HCT116 (cell line): ENCODE measurements around the gene SCARF2. TPM values are rescaled to one million over a fixed set of nuclear protein-coding genes. Genes with fewer than 3 reads are reported as not detected.

Experiments used
- ATAC-seq: fragments of 200-7000 bp; cut with Tn5 transposase; 2 replicates; pipeline ENCODE4 v1.9.1; 2020; ENCODE audit warnings: mild to moderate bottlenecking, moderate library complexity
- BruUV-seq: library from RNA; stranded (reverse); fragments of 400-500 nt; replicated peaks from 2 replicates; lab custom pipeline; 2021; lab: Mats Ljungman, UMichigan
- CTCF ChIA-PET: fragments of 300-600 bp; sonication (Branson Sonifier 250); formaldehyde crosslinking; loops from one replicate; lab custom pipeline; 2021; ENCODE audit warnings: antibody characterized with exemption; lab: Charles Lee
- POLR2A ChIA-PET: fragments of 300-600, 350-600 bp; sonication (Branson Sonifier 250); formaldehyde crosslinking; loops from one replicate; lab custom pipeline; 2021; ENCODE audit warnings: antibody characterized with exemption; lab: Charles Lee
- RAD21 ChIA-PET, 2 experiments: fragments of 300-600 bp; sonication (Branson Sonifier 250); formaldehyde crosslinking; loops; one replicate each; lab custom pipeline; 2023; ENCODE audit warnings: low total read pairs in 2 of 2; ENCODE audit not compliant: uncharacterized antibody in 2 of 2, unreplicated experiment in 2 of 2, low non-redundant PET in 1 of 2; lab: Charles Lee
- DNase-seq: peaks from one replicate; pipeline ENCODE4 v3.0.0-alpha.2; 2010; ENCODE audit warnings: low read depth, low spot score
- H2AFZ ChIP-seq: fragments of 200-600 bp; shearing (Covaris generic), sonication (generic); 2 replicates; pipeline ENCODE4 v1.6.1; 2017; ENCODE audit warnings: low read depth, mixed run types, mixed read lengths, antibody characterized with exemption, low read length; ENCODE audit not compliant: poor library complexity, severe bottlenecking
- H3K27ac ChIP-seq: 2 replicates; pipeline ENCODE4 v1.5.1; 2012; ENCODE audit warnings: low read depth, low read length
- H3K27me3 ChIP-seq: fragments of 200-600 bp; sonication (generic); 2 replicates; pipeline ENCODE4 v1.6.1; 2016; ENCODE audit warnings: mixed run types, low read length, mixed read lengths; ENCODE audit not compliant: insufficient read depth
- H3K36me3 ChIP-seq, 2 experiments: fragments of 200-500 bp in 1 of 2; fragments of 200-600 bp in 1 of 2; sonication (Bioruptor generic) in 1 of 2; sonication (generic) in 1 of 2; 2 replicates each; pipeline versions ENCODE4 v1.5.1 to v1.6.1; 2014 to 2016; ENCODE audit warnings: low read length in 2 of 2, inconsistent platforms in 1 of 2, mixed read lengths in 1 of 2, mixed run types in 1 of 2; ENCODE audit not compliant: insufficient read depth in 2 of 2, control insufficient read depth in 1 of 2
- H3K4me1 ChIP-seq, 2 experiments: fragments of 200-600 bp in 1 of 2; sonication (generic) in 1 of 2; 2 replicates each; pipeline versions ENCODE4 v1.5.1 to v1.6.1; 2012 to 2017; ENCODE audit warnings: low read length in 2 of 2, inconsistent platforms in 1 of 2, mild to moderate bottlenecking in 1 of 2, mixed read lengths in 1 of 2, mixed run types in 1 of 2, moderate library complexity in 1 of 2; ENCODE audit not compliant: insufficient read depth in 2 of 2, control insufficient read depth in 1 of 2
- H3K4me2 ChIP-seq: fragments of 200-600 bp; sonication (generic); 2 replicates; pipeline ENCODE4 v1.6.1; 2017; ENCODE audit warnings: mixed run types, low read length, mixed read lengths
- H3K4me3 ChIP-seq, 2 experiments: fragments of 200-600 bp in 1 of 2; sonication (generic) in 1 of 2; replicated peaks in 1 of 2; 2 replicates each; pipeline ENCODE4 v1.5.1; 2011 to 2016; ENCODE audit warnings: low read length in 2 of 2, control low read depth in 1 of 2, low read depth in 1 of 2, mild to moderate bottlenecking in 1 of 2, mixed read lengths in 1 of 2, mixed run types in 1 of 2
- H3K79me2 ChIP-seq: fragments of 200-600 bp; sonication (generic); 2 replicates; pipeline ENCODE4 v1.6.1; 2017; ENCODE audit warnings: mild to moderate bottlenecking, mixed run types, low read length, moderate library complexity, mixed read lengths; ENCODE audit not compliant: insufficient read depth
- H3K9ac ChIP-seq: fragments of 200-600 bp; sonication (generic); 2 replicates; pipeline ENCODE4 v1.6.1; 2016; ENCODE audit warnings: low read length, mixed read lengths
- H3K9me2 ChIP-seq: fragments of 200-600 bp; sonication (generic), shearing (Covaris generic); 2 replicates; pipeline ENCODE4 v1.6.1; 2017; ENCODE audit warnings: mixed run types, mild to moderate bottlenecking, moderate library complexity; ENCODE audit not compliant: insufficient read depth
- H3K9me3 ChIP-seq, 2 experiments: fragments of 200-500 bp in 1 of 2; fragments of 200-600 bp in 1 of 2; sonication (Bioruptor generic) in 1 of 2; sonication (generic) in 1 of 2; 2 replicates each; pipeline ENCODE4 v1.6.1; 2014 to 2017; ENCODE audit warnings: low read length in 2 of 2, mixed read lengths in 2 of 2, inconsistent platforms in 1 of 2, low read depth in 1 of 2, mild to moderate bottlenecking in 1 of 2, mixed run types in 1 of 2, moderate library complexity in 1 of 2; ENCODE audit not compliant: control insufficient read depth in 1 of 2, insufficient read depth in 1 of 2
- H4K20me1 ChIP-seq: fragments of 200-600 bp; sonication (generic), shearing (Covaris generic); 2 replicates; pipeline ENCODE4 v1.6.1; 2017; ENCODE audit warnings: mixed run types, mild to moderate bottlenecking, moderate library complexity; ENCODE audit not compliant: insufficient read depth
- CBX3 ChIP-seq: IDR thresholded peaks from 2 replicates; pipeline ENCODE4 v1.6.1; 2012; ENCODE audit warnings: low read depth
- CTCF ChIP-seq, 3 experiments: fragments of 200-600 bp in 1 of 3; sonication (generic) in 1 of 3; IDR thresholded peaks in 2 of 3; conservative IDR thresholded peaks in 1 of 3; 2 replicates each; pipeline ENCODE4 v1.5.1; 2012 to 2017; ENCODE audit warnings: low read depth in 2 of 3, low read length in 2 of 3, antibody characterized with exemption in 1 of 3, borderline replicate concordance in 1 of 3, control low read depth in 1 of 3, mild to moderate bottlenecking in 1 of 3, mixed read lengths in 1 of 3, mixed run types in 1 of 3, moderate library complexity in 1 of 3; ENCODE audit not compliant: insufficient read depth in 1 of 3
- EGR1 ChIP-seq: IDR thresholded peaks from 2 replicates; pipeline ENCODE4 v1.6.1; 2012; ENCODE audit warnings: low read depth
- ELF1 ChIP-seq: IDR thresholded peaks from 2 replicates; pipeline ENCODE4 v1.6.1; 2012; ENCODE audit warnings: low read depth, borderline replicate concordance
- EZH2 ChIP-seq: fragments of 200-600 bp; sonication (generic); IDR thresholded peaks from 2 replicates; pipeline ENCODE4 v1.6.1; 2017; ENCODE audit warnings: antibody characterized with exemption, mixed run types
- EZH2phosphoT487 ChIP-seq: fragments of 200-600 bp; IDR thresholded peaks from 2 replicates; pipeline ENCODE4 v1.6.1; 2018; ENCODE audit warnings: antibody characterized with exemption, borderline replicate concordance
- FOSL1 ChIP-seq: IDR thresholded peaks from 2 replicates; pipeline ENCODE4 v1.6.1; 2012; ENCODE audit warnings: low read depth
- JUND ChIP-seq: IDR thresholded peaks from 2 replicates; pipeline ENCODE4 v1.6.1; 2012
- MAX ChIP-seq: IDR thresholded peaks from 2 replicates; pipeline ENCODE4 v1.6.1; 2012
- POLR2AphosphoS5 ChIP-seq: IDR thresholded peaks from 2 replicates; pipeline ENCODE4 v1.6.1; 2011; ENCODE audit warnings: mild to moderate bottlenecking, low read depth, low read length, moderate library complexity
- RAD21 ChIP-seq: IDR thresholded peaks from 2 replicates; pipeline ENCODE4 v1.6.1; 2012; ENCODE audit warnings: low read depth, mild to moderate bottlenecking
- REST ChIP-seq: IDR thresholded peaks from 2 replicates; pipeline ENCODE4 v1.6.1; 2012; ENCODE audit warnings: low read depth
- SIN3A ChIP-seq: IDR thresholded peaks from 2 replicates; pipeline ENCODE4 v1.6.1; 2012; ENCODE audit warnings: low read depth
- YY1 ChIP-seq: IDR thresholded peaks from 2 replicates; pipeline ENCODE4 v1.6.1; 2011; ENCODE audit warnings: low read length, low read depth, moderate library complexity, mild to moderate bottlenecking; ENCODE audit not compliant: insufficient replicate concordance; ENCODE audit errors: extremely low read depth
- ZBTB33 ChIP-seq: IDR thresholded peaks from 2 replicates; pipeline ENCODE4 v1.6.1; 2011; ENCODE audit warnings: mild to moderate bottlenecking, low read length, moderate library complexity; ENCODE audit not compliant: insufficient replicate concordance; ENCODE audit errors: extremely low read depth
- ZNF274 ChIP-seq: fragments of 200-500 bp; sonication (Bioruptor generic); IDR thresholded peaks from 2 replicates; pipeline ENCODE4 v1.6.1; 2014; ENCODE audit warnings: mild to moderate bottlenecking, low read depth, low read length, inconsistent platforms
- intact Hi-C: fragments of 100-400 bp; cut with micrococcal nuclease; formaldehyde crosslinking; loops from 2 replicates; pipeline ENCODE4 v1.10.0; 2022
- total RNA-seq: library from RNA; stranded (reverse); gene quantifications from one replicate; pipeline ENCODE4 v1.2.1, GENCODE V29; 2021; ENCODE audit not compliant: unreplicated experiment

The SCARF2 gene
- total RNA-seq, 1 experiment from 2014 or later = 2.5 TPM

- no peaks in the 10 kb centered on the region for H3K9me2 ChIP-seq
- H3K4me2 ChIP-seq = peak overlapping the region; percentile 90
- ATAC-seq = no peak
- intact Hi-C loops = no loop called here
- H3K36me3 ChIP-seq = no peaks in the 10 kb centered on the region
- peak overlapping the region; percentile 35; the same call in 1 of the 2 replicates for H3K9ac ChIP-seq
- no peak for DNase-seq
- no peaks in the 10 kb centered on the region for H3K9me3 ChIP-seq
- no peaks in the 10 kb centered on the region for H3K27me3 ChIP-seq
- no peak overlapping the region for H2AFZ ChIP-seq
- RAD21 ChIA-PET = interaction anchor here in 1 of 2 experiments (0.6 to 0.7 kb wide), 3 partner anchors 16 to 140 kb away, joined by 3 to 5 read pairs (median 3); no protein-coding TSS in a partner anchor
- H3K4me3 ChIP-seq = peak overlapping the region; percentile 42 to 53
- H3K27ac ChIP-seq = no peak overlapping the region
- TF ChIP-seq POLR2AphosphoS5 (no peak), SIN3A (no peak), EZH2phosphoT487 (no peak), CTCF (IDR thresholded peaks at IDR 0.05 in 2 of 3, conservative IDR thresholded peaks at IDR 0.05 in 1 of 3; ENCODE audit: borderline replicate concordance in 1 of 3, insufficient read depth in 1 of 3, low read depth in 2 of 3, low read length in 2 of 3) (no peak), EGR1 (no peak; the same call in 1 of the 2 replicates), CBX3 (no peak), RAD21 (no peak), EZH2 (no peak), JUND (no peak), MAX (no peak), ZBTB33 (no peak), REST (no peak), ELF1 (no peak), FOSL1 (no peak), YY1 (no peak), ZNF274 (no peak)
- peaks cover 16 to 35% of the 10 kb centered on the region in 2 experiments for H3K4me1 ChIP-seq
- no TSS peak for BruUV-seq
- no peaks in the 10 kb centered on the region for H4K20me1 ChIP-seq
- POLR2A ChIA-PET = interaction anchor here (1.1 kb wide), 1 partner anchor 11 kb away, joined by 3 read pairs; no protein-coding TSS in a partner anchor
- H3K79me2 ChIP-seq = no peaks in the 10 kb centered on the region
- CTCF ChIA-PET = interaction anchor here (1.0 to 1.6 kb wide), 4 partner anchors 10 to 28 kb away, joined by 3 to 19 read pairs (median 6); no protein-coding TSS in a partner anchor
These were observed 8.9 kb downstream of the SCARF2 start for GRCh38 chr22:20428496-20429253.
